Lung (tissue), 12 donors: ENCODE measurements around the gene OTULINL. TPM values are rescaled to one million over a fixed set of nuclear protein-coding genes. Genes with fewer than 3 reads are reported as not detected.

Source experiments
- ATAC-seq: fragments of 200-7000 bp; cut with Tn5 transposase; one replicate; pipeline ENCODE4 v1.9.1; 2020; ENCODE audit warnings: moderate number of reproducible peaks; ENCODE audit not compliant: insufficient read depth, low FRiP score
- DNase-seq, 3 donors: peaks; one replicate each; pipeline ENCODE4 v3.0.0-alpha.2; 2013 to 2017
- H3K27ac ChIP-seq, 2 donors: one replicate each; pipeline ENCODE4 v1.5.1; 2013; ENCODE audit warnings: mild to moderate bottlenecking in 2 of 2, moderate library complexity in 2 of 2, control low read depth in 1 of 2, inconsistent platforms in 1 of 2, low read depth in 1 of 2, low read length in 1 of 2
- H3K27me3 ChIP-seq, 3 donors: one replicate each; pipeline ENCODE4 v1.5.1; 2013; ENCODE audit warnings: low read length in 2 of 3; ENCODE audit not compliant: control insufficient read depth in 3 of 3, insufficient read depth in 3 of 3
- H3K36me3 ChIP-seq, 4 donors: one replicate each; pipeline ENCODE4 v1.5.1; 2013; ENCODE audit warnings: low read length in 4 of 4, mild to moderate bottlenecking in 1 of 4, moderate library complexity in 1 of 4; ENCODE audit not compliant: control insufficient read depth in 4 of 4, insufficient read depth in 4 of 4
- H3K4me1 ChIP-seq, 5 donors: one replicate each; pipeline ENCODE4 v1.5.1; 2013; ENCODE audit warnings: low read length in 5 of 5, mild to moderate bottlenecking in 2 of 5, moderate library complexity in 1 of 5; ENCODE audit not compliant: control insufficient read depth in 5 of 5, insufficient read depth in 5 of 5
- H3K4me3 ChIP-seq: one replicate; pipeline ENCODE4 v1.5.1; 2013; ENCODE audit warnings: mild to moderate bottlenecking, control low read depth, moderate library complexity
- H3K9ac ChIP-seq, 2 donors: one replicate each; pipeline ENCODE4 v1.5.1; 2013; ENCODE audit warnings: low read length in 2 of 2, control low read depth in 1 of 2; ENCODE audit not compliant: insufficient read depth in 1 of 2
- H3K9me3 ChIP-seq, 4 donors: one replicate each; pipeline ENCODE4 v1.5.1; 2013; ENCODE audit warnings: low read length in 3 of 4, mild to moderate bottlenecking in 1 of 4, moderate library complexity in 1 of 4; ENCODE audit not compliant: control insufficient read depth in 4 of 4, insufficient read depth in 3 of 4
- CTCF ChIP-seq: IDR thresholded peaks from 2 replicates; pipeline ENCODE4 v1.5.1; 2012; ENCODE audit warnings: mild to moderate bottlenecking; ENCODE audit errors: control extremely low read depth, extremely low read depth
- WGBS, 2 donors: extraction: QIAGEN DNeasy Blood & Tissue Kit; methylation state at CpG; one replicate each; pipeline ENCODE4 v1.1.7; 2013; 5-methylcytosine and 5-hydroxymethylcytosine counted together
- polyA plus RNA-seq, 2 donors: library from polyadenylated mRNA; stranded (reverse); fragments of 200-250 nt; gene quantifications; one replicate each; pipeline ENCODE4 v1.2.1, GENCODE V29; 2013
- total RNA-seq, 2 donors: library from RNA; depleted of rRNA in 1 of 2; stranded (reverse); fragments of >200 nt in 1 of 2; gene quantifications; one replicate each; pipeline ENCODE4 v1.2.1, GENCODE V29; 2014 to 2021
- donor health status: control.
- donor health status: control.
- donor health status: Bipolar disorder and iron deficiency.
- donor health status: healthy.
- donor health status: DM: yes; HTN: yes; CAD: no.

Gene OTULINL
- total and polyA plus RNA-seq, 4 donors = 19.7 to 59.9 (median 30.0) TPM

GRCh38 chr5:14545308-14545707 is 36.3 kb upstream of the OTULINL start:
- no peaks in the 10 kb centered on the region for H3K36me3 ChIP-seq
- WGBS, 2 donors = 29 to 46% methylated on average over 3 of the region's 3 CpGs
- H3K27me3 ChIP-seq = no peaks in the 10 kb centered on the region
- no peak overlapping the region for H3K9ac ChIP-seq
- no peak overlapping the region for H3K27ac ChIP-seq
- peak; percentile 53 for ATAC-seq
- no peak overlapping the region for H3K4me3 ChIP-seq
- H3K4me1 ChIP-seq = no peaks in the 10 kb centered on the region
- H3K9me3 ChIP-seq = peaks cover 0 to 6% (median 0%) of the 10 kb centered on the region in 4 donors
- DNase-seq = peak in 2 of 3 donors; percentile 15 to 21
- no peak for TF ChIP-seq CTCF

- ATAC-seq (no peak), DNase-seq (no peak)
- TF ChIP-seq CTCF = no peak
- Histone ChIP-seq H3K27me3 (no peaks in the 10 kb centered on the region), H3K4me1 (no peaks in the 10 kb centered on the region), H3K9me3 (peaks cover 0 to 6% (median 0%) of the 10 kb centered on the region in 4 donors), H3K4me3 (no peak overlapping the region), H3K36me3 (no peaks in the 10 kb centered on the region), H3K9ac (no peak overlapping the region), H3K27ac (no peak overlapping the region)
- WGBS, 2 donors = 56 to 58% methylated on average over 1 of the region's 1 CpG
Observed at GRCh38 chr5:14545862-14546261, 35.7 kb upstream of the OTULINL start.

- TF ChIP-seq CTCF = no peak
- no peak for ATAC-seq
Observed at GRCh38 chr5:14547666-14548065, 33.9 kb upstream of the OTULINL start.

GRCh38 chr5:14551211-14551610 is 30.4 kb upstream of the OTULINL start:
- Histone ChIP-seq H3K9ac (no peak overlapping the region), H3K27ac (no peak overlapping the region), H3K27me3 (no peaks in the 10 kb centered on the region), H3K4me1 (no peaks in the 10 kb centered on the region), H3K9me3 (no peaks in the 10 kb centered on the region), H3K36me3 (no peaks in the 10 kb centered on the region), H3K4me3 (no peak overlapping the region)
- ATAC-seq (no peak), DNase-seq (no peak)
- TF ChIP-seq CTCF = no peak
- WGBS, 2 donors = 88 to 91% methylated on average over 3 of the region's 3 CpGs

More at GRCh38 chr5:14547666-14548065, 33.9 kb upstream of the OTULINL start:
- H3K27me3 ChIP-seq = no peaks in the 10 kb centered on the region
- no peak overlapping the region for H3K4me3 ChIP-seq
- H3K36me3 ChIP-seq = no peaks in the 10 kb centered on the region
- H3K9me3 ChIP-seq = peaks cover 0 to under 1% (median 0%) of the 10 kb centered on the region in 4 donors
- no peak overlapping the region for H3K27ac ChIP-seq
- H3K9ac ChIP-seq = no peak overlapping the region
- 82 to 96% methylated on average over 1 of the region's 1 CpG for WGBS, 2 donors
- DNase-seq = no peak
- H3K4me1 ChIP-seq = no peaks in the 10 kb centered on the region
